Measurements from ENCODE around the gene PZP.
"Not testable (repeated sequence)": the region's sequence is repeated elsewhere in the genome, so short reads cannot be mapped to it uniquely, and the experiment has no call there.

The PZP gene

GRCh38 chr12:9248435-9248834 is 40.2 kb upstream of the PZP start:
- no peak for DNase-seq (ENCODE audit: low spot score)
- in situ Hi-C loops (cut with MboI; ENCODE audit: low sequenced_read_pairs, unreplicated experiment), result no loop called here
- no peak for TF ChIP-seq CTCF (IDR thresholded peaks at IDR 0.05; ENCODE audit: borderline replicate concordance, control extremely low read depth, extremely low read depth, insufficient read depth, missing control alignments)

- in situ Hi-C loops (cut with MboI; ENCODE audit: low sequenced_read_pairs, unreplicated experiment), result no loop called here
- DNase-seq (ENCODE audit: low spot score), result peak; percentile 60
- no peak for TF ChIP-seq CTCF (IDR thresholded peaks at IDR 0.05; ENCODE audit: borderline replicate concordance, control extremely low read depth, extremely low read depth, insufficient read depth, missing control alignments)
Observed at GRCh38 chr12:9244894-9245293, 36.7 kb upstream of the PZP start.

GRCh38 chr12:9243999-9244649 is 35.9 kb upstream of the PZP start:
- no peak for TF ChIP-seq CTCF (IDR thresholded peaks at IDR 0.05; ENCODE audit: borderline replicate concordance, control extremely low read depth, extremely low read depth, insufficient read depth, missing control alignments)
- in situ Hi-C loops (cut with MboI; ENCODE audit: low sequenced_read_pairs, unreplicated experiment), result no loop called here
- DNase-seq (ENCODE audit: low spot score), result no peak

GRCh38 chr12:9241301-9241700 is 33.1 kb upstream of the PZP start:
- no peak for DNase-seq (ENCODE audit: low spot score)
- no peak for TF ChIP-seq CTCF (IDR thresholded peaks at IDR 0.05; ENCODE audit: borderline replicate concordance, control extremely low read depth, extremely low read depth, insufficient read depth, missing control alignments)
- in situ Hi-C loops (cut with MboI; ENCODE audit: low sequenced_read_pairs, unreplicated experiment), result no loop called here

GRCh38 chr12:9240776-9241175 is 32.6 kb upstream of the PZP start:
- no peak for DNase-seq (ENCODE audit: low spot score)
- no peak for TF ChIP-seq CTCF (IDR thresholded peaks at IDR 0.05; ENCODE audit: borderline replicate concordance, control extremely low read depth, extremely low read depth, insufficient read depth, missing control alignments)
- in situ Hi-C loops (cut with MboI; ENCODE audit: low sequenced_read_pairs, unreplicated experiment), result no loop called here

GRCh38 chr12:9240004-9240635 is 31.9 kb upstream of the PZP start:
- DNase-seq (ENCODE audit: low spot score), result peak; percentile 36
- in situ Hi-C loops (cut with MboI; ENCODE audit: low sequenced_read_pairs, unreplicated experiment), result not testable (repeated sequence)

GRCh38 chr12:9237286-9237685 is 29.1 kb upstream of the PZP start:
- in situ Hi-C loops (cut with MboI; ENCODE audit: low sequenced_read_pairs, unreplicated experiment), result no loop called here
- TF ChIP-seq CTCF (IDR thresholded peaks at IDR 0.05; ENCODE audit: borderline replicate concordance, control extremely low read depth, extremely low read depth, insufficient read depth, missing control alignments), result no peak
- DNase-seq (ENCODE audit: low spot score), result no peak

All from GM13976 (cell line).